KMS-11 (cell line): ENCODE measurements around the gene LAMP2.

Experiments used
- H2AFZ ChIP-seq: fragments of 200-600 bp; sonication (generic); 2 replicates; pipeline ENCODE4 v1.6.1; 2016; ENCODE audit warnings: antibody characterized with exemption, mixed run types, low read depth
- H3K27ac ChIP-seq: fragments of 200-600 bp; sonication (generic); 2 replicates; pipeline ENCODE4 v1.6.1; 2016; ENCODE audit warnings: mild to moderate bottlenecking, mixed run types
- H3K27me3 ChIP-seq: fragments of 200-600 bp; sonication (generic); 2 replicates; pipeline ENCODE4 v1.6.1; 2017; ENCODE audit warnings: mild to moderate bottlenecking, low read depth, mixed run types, moderate library complexity; ENCODE audit not compliant: insufficient read depth
- H3K36me3 ChIP-seq: fragments of 200-600 bp; sonication (generic); 2 replicates; pipeline ENCODE4 v1.6.1; 2017; ENCODE audit warnings: mild to moderate bottlenecking, mixed run types; ENCODE audit not compliant: insufficient read depth
- H3K4me1 ChIP-seq: fragments of 200-600 bp; sonication (generic); 2 replicates; pipeline ENCODE4 v1.6.1; 2016; ENCODE audit warnings: mild to moderate bottlenecking, low read depth, mixed run types; ENCODE audit not compliant: poor library complexity, severe bottlenecking
- H3K4me2 ChIP-seq: fragments of 200-600 bp; sonication (generic); 2 replicates; pipeline ENCODE4 v1.7.0; 2016; ENCODE audit warnings: mild to moderate bottlenecking, mixed run types
- H3K4me3 ChIP-seq: fragments of 200-600 bp; sonication (generic); IDR thresholded peaks from 2 replicates; pipeline ENCODE4 v1.6.1; 2017; ENCODE audit warnings: low read depth, low read length, mixed read lengths; ENCODE audit not compliant: insufficient read depth
- H3K79me2 ChIP-seq: fragments of 200-600 bp; sonication (generic); 2 replicates; pipeline ENCODE4 v1.6.1; 2016; ENCODE audit warnings: low read depth, mixed run types; ENCODE audit not compliant: insufficient read depth
- H3K9ac ChIP-seq: fragments of 200-600 bp; sonication (generic); 2 replicates; pipeline ENCODE4 v1.6.1; 2016; ENCODE audit warnings: mild to moderate bottlenecking, mixed run types
- H4K20me1 ChIP-seq: fragments of 200-600 bp; sonication (generic); 2 replicates; pipeline ENCODE4 v1.6.1; 2016; ENCODE audit warnings: mild to moderate bottlenecking, mixed run types; ENCODE audit not compliant: insufficient read depth
- TF ChIP-seq, protein P1 (sequence below): fragments of 200-600 bp; sonication (generic); conservative IDR thresholded peaks from 2 replicates; pipeline ENCODE4 v1.6.1; 2017; ENCODE audit warnings: low read depth, mild to moderate bottlenecking, antibody characterized with exemption, low read length, moderate library complexity, mixed read lengths

Gene LAMP2

DNA sequence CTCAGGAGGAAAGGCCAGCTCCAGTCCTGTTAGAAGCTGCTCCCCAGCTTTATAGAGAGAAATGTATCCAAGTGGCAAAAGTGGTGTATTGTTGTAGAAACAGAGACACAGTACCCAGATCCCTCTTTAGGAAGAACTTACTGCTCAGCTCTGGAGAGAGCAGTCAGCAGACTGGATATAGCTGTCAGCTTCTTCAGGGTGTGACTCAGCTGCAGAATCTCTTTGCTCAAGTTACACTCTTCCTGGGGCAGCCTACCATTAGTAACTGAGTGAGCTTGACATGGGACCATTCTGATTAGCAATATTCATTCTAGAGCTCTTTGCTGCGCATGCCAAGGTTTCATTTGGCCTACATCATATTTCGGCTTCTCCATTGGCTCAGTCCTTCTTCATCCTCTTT lies 66.7 kb downstream of the LAMP2 start:
- no peaks in the 10 kb centered on the region for H3K4me1 ChIP-seq
- no peak overlapping the region for H3K4me3 ChIP-seq
- H2AFZ ChIP-seq, result no peak overlapping the region
- no peak overlapping the region for H3K9ac ChIP-seq
- H3K79me2 ChIP-seq, result no peaks in the 10 kb centered on the region
- no peaks in the 10 kb centered on the region for H3K36me3 ChIP-seq
- H3K27ac ChIP-seq, result no peak overlapping the region
- TF ChIP-seq, protein P1, sequence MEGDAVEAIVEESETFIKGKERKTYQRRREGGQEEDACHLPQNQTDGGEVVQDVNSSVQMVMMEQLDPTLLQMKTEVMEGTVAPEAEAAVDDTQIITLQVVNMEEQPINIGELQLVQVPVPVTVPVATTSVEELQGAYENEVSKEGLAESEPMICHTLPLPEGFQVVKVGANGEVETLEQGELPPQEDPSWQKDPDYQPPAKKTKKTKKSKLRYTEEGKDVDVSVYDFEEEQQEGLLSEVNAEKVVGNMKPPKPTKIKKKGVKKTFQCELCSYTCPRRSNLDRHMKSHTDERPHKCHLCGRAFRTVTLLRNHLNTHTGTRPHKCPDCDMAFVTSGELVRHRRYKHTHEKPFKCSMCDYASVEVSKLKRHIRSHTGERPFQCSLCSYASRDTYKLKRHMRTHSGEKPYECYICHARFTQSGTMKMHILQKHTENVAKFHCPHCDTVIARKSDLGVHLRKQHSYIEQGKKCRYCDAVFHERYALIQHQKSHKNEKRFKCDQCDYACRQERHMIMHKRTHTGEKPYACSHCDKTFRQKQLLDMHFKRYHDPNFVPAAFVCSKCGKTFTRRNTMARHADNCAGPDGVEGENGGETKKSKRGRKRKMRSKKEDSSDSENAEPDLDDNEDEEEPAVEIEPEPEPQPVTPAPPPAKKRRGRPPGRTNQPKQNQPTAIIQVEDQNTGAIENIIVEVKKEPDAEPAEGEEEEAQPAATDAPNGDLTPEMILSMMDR, result no peak
- no peaks in the 10 kb centered on the region for H3K27me3 ChIP-seq
- no peaks in the 10 kb centered on the region for H4K20me1 ChIP-seq
- no peak overlapping the region for H3K4me2 ChIP-seq

DNA sequence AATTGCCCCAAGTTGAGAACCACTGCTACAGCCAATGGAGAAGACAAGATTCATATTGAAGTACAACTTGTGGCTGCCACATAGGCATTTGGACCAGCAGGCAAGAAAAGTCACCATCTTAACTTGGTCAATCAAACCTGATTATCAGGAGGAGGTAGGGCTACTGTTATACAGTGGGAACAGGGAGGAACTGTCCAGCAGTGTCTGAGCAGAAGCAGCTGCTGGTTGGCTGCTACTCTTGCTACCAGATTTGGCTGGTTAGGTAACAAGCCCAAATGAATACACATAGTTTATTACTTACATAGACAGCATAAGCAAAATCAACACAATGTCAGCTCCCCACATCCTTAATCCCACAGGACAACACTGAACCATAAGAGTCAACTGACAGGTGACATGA lies 67.8 kb downstream of the LAMP2 start:
- H3K36me3 ChIP-seq, result no peaks in the 10 kb centered on the region
- H3K4me1 ChIP-seq, result no peaks in the 10 kb centered on the region
- no peak overlapping the region for H3K4me2 ChIP-seq
- no peaks in the 10 kb centered on the region for H3K27me3 ChIP-seq
- H3K4me3 ChIP-seq, result no peak overlapping the region
- TF ChIP-seq, protein P1, result no peak
- H2AFZ ChIP-seq, result no peak overlapping the region
- no peak overlapping the region for H3K9ac ChIP-seq
- no peaks in the 10 kb centered on the region for H3K79me2 ChIP-seq
- no peak overlapping the region for H3K27ac ChIP-seq
- H4K20me1 ChIP-seq, result no peaks in the 10 kb centered on the region

DNA sequence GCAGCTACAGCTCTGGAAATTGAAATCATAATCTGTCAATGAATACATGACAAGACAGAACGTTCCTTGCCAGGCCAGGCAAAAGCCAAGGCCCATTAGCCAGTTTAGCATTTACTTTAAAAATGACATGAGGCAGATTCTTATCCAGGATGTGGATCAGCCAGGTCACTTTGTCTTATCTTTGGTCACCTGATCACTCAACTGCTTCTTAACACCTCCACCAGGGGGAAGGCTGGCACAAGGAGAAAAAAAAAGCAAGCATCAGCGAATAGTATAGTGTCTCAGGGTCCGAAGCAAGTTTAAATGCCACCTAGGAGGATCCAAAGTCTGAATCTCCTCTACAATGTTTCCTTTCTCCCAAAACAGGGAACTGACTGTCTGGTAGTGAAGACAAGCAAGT lies 88.4 kb downstream of the LAMP2 start:
- no peaks in the 10 kb centered on the region for H3K27me3 ChIP-seq
- TF ChIP-seq, protein P1, result peak; percentile 63
- no peak overlapping the region for H3K9ac ChIP-seq
- H3K36me3 ChIP-seq, result no peaks in the 10 kb centered on the region
- H3K4me1 ChIP-seq, result no peaks in the 10 kb centered on the region
- no peak overlapping the region for H3K27ac ChIP-seq
- H3K79me2 ChIP-seq, result no peaks in the 10 kb centered on the region
- H2AFZ ChIP-seq, result peak overlapping the region; percentile 44; the same call in 1 of the 2 replicates
- H3K4me2 ChIP-seq, result no peak overlapping the region
- H3K4me3 ChIP-seq, result no peak overlapping the region
- H4K20me1 ChIP-seq, result no peaks in the 10 kb centered on the region

DNA sequence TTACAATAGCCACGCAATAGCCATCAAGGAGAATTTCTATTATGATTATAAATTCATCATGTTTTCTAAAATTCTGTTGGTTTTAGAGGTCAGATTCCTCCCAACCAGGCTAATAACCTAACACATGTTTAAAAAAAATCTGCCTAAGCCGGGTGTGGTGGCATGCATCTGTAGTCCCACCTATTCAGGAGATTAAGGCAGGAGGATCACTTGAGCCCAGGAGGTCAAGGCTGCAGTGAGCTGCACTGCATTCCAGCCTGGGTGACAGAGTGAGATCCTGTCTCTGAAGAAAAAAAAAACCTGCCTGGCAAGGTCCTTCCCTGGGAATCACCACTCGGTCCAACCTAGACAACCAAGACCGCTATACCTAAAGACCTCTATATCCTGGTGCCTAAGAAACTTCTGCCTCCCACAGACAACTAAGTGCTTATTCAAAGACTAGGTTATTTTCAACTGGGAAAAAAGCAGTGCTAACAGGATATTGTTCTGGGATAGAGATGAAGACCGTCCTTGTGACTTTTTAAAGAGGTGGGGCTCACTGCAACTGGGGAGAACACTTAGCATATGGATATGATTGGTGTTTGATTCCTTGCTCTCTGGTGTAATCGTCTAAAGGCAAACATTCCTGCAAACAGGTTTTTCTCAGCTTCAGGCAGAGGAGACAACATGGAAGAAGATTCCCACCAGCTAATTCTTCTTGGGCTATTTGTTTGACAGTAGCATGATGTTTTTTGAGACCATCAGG lies 89.0 kb downstream of the LAMP2 start:
- Histone ChIP-seq H3K4me3 (no peak overlapping the region), H3K36me3 (no peaks in the 10 kb centered on the region), H2AFZ (peak overlapping the region; percentile 44; the same call in 1 of the 2 replicates), H4K20me1 (no peaks in the 10 kb centered on the region), H3K27me3 (no peaks in the 10 kb centered on the region), H3K79me2 (no peaks in the 10 kb centered on the region), H3K4me2 (no peak overlapping the region), H3K9ac (no peak overlapping the region), H3K27ac (no peak overlapping the region), H3K4me1 (no peaks in the 10 kb centered on the region)
- TF ChIP-seq, protein P1, result no peak
